ENCODE results near the gene PDCD10. TPM values are rescaled to one million over a fixed set of nuclear protein-coding genes. Genes with fewer than 3 reads are reported as not detected.

The PDCD10 gene
- total RNA-seq, 2 donors from 2014 or later, result 48.5 to 62.0 TPM

DNA sequence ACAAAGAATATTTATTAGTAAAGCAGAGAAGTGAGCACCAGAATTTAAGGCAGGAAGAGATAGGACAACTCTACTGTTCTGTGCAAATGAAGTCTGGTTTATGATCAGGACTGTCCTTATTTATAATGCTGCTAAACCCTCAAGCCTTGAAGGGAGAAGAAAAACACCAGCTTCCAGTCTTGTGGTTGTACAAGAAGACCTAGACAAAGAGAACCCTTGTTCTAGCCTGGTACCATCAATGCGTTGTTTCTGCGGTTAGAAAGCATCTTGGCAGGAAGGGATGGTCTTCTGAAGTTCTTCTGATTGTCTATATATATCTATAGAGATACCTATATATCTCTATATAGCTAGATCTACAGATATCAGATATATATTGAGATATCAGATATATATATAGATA is 33.8 kb downstream of the PDCD10 start:
- intact Hi-C loops (cut with DNase I), result no loop called here
- no peak for DNase-seq (ENCODE audit: low spot score)

DNA sequence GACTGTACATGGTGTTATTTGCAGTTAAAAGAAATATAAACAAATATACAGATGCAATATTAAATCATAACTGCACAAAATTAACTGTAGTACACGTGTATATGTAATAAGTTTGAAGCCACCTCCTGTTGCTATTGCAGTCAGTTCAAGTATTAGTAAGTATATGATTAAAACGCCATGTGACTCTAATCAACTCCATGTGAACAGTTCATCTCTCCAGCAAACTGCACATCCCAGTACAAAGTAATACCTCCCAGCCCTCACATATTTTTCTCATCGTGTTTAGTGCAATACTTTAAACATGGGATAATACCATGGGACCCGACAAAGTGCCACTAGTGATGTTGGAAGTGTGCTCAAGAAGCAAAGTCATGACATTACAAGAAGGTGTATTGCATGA is 34.6 kb downstream of the PDCD10 start:
- no peak for DNase-seq (ENCODE audit: low spot score)
- intact Hi-C loops (cut with DNase I), result no loop called here

DNA sequence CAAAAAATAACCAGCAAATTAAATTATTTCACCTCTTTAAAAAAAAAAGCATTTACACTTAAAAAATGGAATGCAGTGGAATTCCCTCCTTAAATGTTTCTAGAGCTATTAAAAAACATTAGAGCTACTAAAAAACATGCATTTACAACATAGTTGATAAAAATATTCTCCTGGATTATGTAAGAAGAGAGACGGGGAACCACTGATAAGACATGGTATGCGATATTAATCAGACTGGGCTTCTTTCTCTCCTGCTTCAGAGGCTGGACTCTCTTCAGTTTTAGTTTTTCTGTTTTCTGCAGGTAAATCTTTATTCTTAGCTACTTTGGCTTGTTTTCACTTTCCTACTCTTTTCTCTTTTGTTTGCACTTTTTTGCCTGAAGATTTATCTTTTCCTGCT is 40.6 kb downstream of the PDCD10 start:
- intact Hi-C loops (cut with DNase I), result no loop called here
- no peak for DNase-seq (ENCODE audit: low spot score)

DNA sequence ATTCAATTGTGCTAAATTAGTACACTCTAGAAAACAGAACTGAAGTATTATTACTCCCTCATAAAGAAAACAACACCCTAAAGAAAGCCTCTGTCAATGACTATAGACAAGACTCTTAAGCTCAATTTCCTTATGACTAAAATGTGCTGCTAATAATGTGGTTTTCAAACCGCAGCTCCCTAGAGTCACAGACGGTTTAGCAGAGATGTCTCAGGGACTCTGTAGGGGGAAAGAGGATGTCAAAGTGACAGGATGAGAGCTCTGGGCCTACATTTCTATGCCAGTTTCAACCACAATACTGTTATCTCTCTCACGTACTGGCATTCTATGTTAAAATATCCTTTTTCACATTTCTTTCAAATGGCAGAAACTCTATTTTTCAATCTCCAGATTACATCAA is 43.3 kb downstream of the PDCD10 start:
- intact Hi-C loops (cut with DNase I), result no loop called here

DNA sequence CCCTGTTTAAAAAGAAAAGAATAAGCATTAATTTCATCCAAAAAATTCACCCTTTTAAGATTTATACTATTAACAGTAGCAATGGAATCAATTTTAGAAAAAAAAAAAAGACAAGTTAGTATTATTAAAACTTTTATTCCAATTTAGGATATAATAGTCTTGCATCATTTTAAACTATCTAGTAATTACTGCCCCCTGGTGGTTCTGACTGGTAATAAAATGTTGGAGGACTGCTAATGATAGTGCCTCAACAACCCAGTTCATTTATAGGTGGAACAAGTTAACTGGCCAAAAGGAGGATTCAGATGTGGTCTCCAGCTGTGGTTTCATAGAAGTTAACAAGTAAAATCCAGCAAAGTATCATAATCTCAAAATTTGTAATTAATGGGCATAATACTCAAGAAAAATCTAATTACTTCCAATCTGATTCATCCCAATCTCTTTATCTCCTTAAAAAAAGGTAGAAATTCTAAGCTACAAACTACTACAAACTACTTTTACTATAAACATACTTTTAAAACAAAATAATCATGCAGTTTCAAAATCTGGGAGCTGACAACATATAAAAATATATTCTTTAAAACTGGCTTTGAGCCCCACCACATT is 50.2 kb downstream of the PDCD10 start:
- intact Hi-C loops (cut with DNase I), result loop anchor here in 1 of 2 donors (10.0 kb wide), 1 partner anchor 300 kb away; the partner anchor contains the start of gene ZBBX
- no peak for DNase-seq (ENCODE audit: low spot score)

More for the DNA sequence above, 43.3 kb downstream of the PDCD10 start:
- DNase-seq (ENCODE audit: low spot score), result no peak

DNA sequence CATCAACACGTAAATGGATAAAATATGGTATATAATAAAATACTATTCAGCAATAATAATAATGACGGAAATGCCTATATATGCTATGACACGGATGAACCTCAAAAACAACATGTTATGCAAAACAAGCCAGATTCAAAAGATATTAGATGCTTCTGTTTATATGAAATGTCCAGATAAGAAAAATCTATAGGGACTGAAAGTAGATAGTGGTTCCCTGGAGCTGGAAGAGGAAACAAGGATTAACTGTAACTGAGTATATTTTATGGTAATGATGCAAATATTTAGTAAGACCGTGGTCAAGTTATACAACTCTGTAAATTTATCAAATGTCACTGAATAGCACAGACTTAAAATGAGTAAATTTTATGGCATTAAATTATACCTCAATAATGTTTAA is 55.2 kb downstream of the PDCD10 start:
- intact Hi-C loops (cut with DNase I), result no loop called here
- DNase-seq (ENCODE audit: low spot score), result no peak

DNA sequence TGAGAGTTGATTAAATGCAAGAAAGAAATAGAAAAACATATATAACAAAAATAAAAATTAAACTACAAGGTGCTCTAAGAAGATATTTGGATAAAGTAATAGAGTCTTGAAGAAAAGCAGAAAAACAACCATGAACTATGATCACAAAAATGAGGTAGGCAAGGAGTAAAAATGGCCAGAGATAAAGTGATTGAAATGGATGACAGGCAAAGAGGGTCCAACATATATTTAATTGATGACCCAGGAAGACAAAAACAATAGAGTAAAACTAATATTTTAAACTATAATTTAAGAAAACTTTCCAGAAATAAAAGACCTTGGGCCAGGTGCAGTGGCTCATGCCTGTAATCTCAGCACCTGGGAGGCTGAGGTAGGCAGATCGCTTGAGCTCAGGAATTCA is 58.8 kb downstream of the PDCD10 start:
- DNase-seq (ENCODE audit: low spot score), result no peak
- intact Hi-C loops (cut with DNase I), result no loop called here

DNA sequence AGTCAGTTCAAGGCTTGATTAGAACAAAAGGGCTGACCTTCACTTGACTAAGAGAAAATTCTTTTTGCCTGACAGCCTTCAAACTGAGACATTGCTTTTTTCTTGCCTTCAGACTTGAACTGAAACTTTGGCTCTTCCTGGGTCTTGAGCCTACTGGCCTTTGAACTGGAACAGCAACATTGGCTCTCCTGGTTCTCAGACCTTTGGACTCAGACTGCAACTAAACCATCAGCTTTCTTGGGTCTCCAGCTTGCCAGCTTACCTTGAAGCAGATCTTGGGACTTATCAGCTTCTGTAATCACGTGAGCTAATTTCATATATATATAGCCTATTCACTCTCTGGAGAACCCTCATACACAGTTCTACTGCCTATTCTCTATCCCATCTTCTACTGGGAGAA is 61.5 kb downstream of the PDCD10 start:
- intact Hi-C loops (cut with DNase I), result no loop called here
- no peak for DNase-seq (ENCODE audit: low spot score)

DNA sequence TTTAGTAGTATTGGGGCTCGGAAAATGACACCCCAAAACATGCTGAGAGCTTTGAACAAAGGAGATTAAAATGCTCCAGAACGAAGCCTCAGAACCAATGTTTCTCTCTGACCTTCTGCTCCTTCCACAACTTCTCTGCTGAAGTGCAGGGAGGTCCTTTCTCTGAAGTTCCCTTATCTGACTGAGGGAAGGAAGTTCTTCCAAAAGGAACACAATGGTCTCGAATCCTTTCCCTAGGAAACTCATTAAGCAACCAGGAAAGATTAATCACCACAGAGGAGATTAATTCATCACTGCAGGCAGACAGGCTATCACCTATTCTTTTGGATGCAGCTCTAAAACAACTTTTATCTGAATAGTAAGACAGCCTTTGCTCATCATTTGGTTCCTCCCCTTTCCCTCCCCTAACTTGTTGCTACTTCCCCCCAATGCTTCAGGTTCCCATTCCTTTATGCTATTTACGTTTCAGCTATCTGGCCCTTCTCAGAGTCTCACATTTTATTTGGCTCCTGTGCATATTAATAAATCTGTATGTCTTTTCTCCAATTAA is 62.7 kb downstream of the PDCD10 start:
- no peak for DNase-seq (ENCODE audit: low spot score)
- intact Hi-C loops (cut with DNase I), result no loop called here

DNA sequence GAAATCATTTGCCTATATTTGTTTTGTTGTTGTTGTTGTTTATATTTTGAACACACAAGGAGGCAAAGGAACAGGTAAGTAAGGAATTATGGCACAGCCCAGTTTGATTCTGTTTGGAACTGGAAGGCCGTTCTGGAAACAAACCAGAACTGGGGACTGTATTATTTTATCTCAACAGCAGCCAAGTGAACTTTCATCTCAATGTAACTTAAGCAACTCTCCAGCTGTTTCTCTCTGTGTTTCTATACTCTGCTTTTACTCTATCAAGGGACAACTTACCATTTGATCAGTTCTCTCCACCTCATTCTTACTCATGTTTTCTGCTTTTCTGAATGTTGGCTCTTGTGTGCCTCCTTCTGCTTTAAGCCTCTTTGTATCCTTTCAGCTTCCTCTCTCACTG is 65.0 kb downstream of the PDCD10 start:
- intact Hi-C loops (cut with DNase I), result no loop called here
- DNase-seq (ENCODE audit: low spot score), result no peak

DNA sequence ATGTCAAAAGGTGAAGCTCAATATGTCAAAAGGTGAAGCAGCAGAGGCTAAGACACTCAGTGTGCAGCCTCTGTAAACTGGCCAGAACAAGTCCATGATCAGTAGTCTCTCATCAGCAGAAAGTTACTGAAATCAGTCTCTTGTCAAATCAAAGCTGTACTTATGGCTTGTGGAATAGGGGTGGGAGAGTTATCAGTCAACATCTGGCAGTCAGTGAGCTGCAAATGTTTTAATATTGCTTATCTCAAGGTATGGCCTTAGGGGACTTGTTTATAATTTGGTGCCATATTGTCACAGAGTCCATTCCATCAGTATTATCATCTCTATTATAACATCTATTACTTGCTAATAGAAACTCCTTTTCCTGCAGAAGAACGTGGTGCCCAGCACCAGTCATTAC is 66.0 kb downstream of the PDCD10 start:
- DNase-seq (ENCODE audit: low spot score), result no peak
- intact Hi-C loops (cut with DNase I), result no loop called here

DNA sequence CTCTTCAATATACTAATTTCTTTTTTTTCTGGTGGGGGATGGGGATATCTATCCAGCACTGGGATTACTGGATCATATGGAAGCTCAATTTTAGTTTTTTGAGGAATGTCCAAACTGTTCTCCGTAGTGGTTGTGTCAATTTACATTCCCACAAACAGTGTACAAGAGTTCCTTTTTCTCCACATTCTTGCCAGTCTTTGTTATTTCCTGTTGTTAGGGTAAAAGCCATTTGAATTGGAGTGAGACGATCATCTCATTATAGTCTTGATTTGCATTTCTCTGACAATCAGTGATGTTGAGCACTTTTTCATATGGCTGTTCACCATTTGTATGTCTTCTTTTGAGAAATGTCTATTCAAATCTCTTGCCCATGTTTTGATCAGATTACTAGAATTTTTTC is 68.1 kb downstream of the PDCD10 start:
- intact Hi-C loops (cut with DNase I), result no loop called here
- DNase-seq (ENCODE audit: low spot score), result no peak

DNA sequence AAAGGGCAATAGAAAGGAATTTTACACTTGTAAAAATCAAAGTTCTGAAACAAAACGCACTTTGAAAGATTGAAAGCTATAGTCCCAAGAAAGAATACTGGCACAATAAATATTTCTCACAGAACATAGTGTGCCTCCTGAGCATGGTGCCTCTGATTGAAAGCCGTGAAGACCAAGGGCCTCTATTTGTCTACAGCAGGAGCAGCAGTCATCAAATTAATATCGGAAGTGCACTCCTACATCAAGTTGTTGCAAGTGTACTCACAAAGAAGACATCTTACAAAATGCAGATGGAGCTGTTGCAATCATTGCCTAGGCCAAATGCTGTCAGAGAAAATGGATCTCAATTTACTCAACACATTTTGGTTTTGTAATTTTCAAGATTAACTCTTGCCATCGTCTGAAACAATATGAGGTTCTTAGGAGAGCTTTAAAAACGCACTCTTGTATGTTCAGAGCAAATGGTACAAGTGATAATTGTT is 71.7 kb downstream of the PDCD10 start:
- DNase-seq (ENCODE audit: low spot score), result no peak
- intact Hi-C loops (cut with DNase I), result no loop called here

DNA sequence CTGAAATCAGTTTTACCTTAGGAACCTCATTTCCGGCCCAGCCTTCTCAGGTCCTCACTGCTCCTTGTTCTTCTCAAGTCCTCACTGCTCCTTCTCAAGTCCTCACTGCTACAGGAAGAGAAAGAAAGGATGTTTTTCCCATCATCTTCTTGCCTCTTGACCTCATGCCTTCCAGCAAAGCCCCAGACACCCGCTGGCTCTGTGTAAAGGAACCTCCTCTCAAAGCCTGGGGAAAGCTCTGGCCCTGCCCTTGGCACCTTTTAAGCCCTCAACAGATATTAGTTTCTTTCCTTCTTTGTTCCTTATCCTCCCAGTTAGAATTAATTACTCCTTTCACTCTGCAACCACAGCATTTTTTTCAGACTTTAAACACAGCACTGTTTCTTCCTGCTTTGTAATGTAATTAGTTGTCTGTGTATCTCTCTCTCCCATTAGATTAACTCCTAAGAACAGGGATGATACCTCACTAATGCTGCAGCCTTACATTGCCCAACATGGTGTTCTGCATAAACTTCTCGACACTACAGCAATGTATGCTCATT is 76.9 kb downstream of the PDCD10 start:
- no peak for DNase-seq (ENCODE audit: low spot score)
- intact Hi-C loops (cut with DNase I), result no loop called here

DNA sequence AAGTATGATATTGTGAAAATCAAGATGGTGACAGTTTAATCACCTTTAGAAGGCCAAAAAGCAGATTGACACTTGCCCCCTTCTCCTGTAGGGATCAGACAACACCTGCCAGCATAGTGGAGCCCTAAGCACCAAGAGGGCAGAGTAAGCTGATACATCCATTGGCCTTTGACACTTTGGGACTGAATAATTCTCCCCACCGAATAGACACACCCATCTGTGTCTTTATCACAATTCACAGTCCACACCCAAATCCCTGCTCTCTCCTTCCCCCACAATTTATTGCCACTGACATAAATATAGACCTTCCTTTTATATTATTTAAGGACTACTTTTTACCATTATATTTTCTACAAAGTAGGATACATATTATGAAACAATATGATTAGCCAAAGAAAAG is 77.9 kb downstream of the PDCD10 start:
- intact Hi-C loops (cut with DNase I), result no loop called here

DNA sequence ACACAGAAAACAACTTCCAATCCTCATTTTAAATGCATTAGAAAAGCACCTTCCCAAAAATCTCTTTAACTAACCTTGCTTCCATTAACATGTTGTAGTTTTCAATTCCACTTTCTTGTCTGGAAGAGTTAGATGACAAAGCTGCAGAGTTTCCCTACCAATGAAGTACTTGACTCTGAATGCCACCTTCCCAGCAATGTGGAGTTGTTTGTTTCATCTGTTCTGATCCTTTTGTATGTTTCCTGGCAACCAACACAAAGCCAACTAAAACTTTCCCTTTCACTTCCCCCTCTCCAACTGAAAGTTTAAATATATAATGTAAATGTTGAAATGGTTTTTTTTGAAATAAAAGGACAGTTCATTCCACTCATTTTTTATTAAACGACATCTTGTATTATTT is 80.9 kb downstream of the PDCD10 start, which contains the start of gene WDR49:
Gene WDR49 (minus strand): TSS at position 183 of the 400 bp plus-strand sequence. CDS start 517 bp downstream, outside the sequence.
- intact Hi-C loops (cut with DNase I), result no loop called here
- DNase-seq (ENCODE audit: low spot score), result no peak

More for the DNA sequence above, 77.9 kb downstream of the PDCD10 start:
- no peak for DNase-seq (ENCODE audit: low spot score)

DNA sequence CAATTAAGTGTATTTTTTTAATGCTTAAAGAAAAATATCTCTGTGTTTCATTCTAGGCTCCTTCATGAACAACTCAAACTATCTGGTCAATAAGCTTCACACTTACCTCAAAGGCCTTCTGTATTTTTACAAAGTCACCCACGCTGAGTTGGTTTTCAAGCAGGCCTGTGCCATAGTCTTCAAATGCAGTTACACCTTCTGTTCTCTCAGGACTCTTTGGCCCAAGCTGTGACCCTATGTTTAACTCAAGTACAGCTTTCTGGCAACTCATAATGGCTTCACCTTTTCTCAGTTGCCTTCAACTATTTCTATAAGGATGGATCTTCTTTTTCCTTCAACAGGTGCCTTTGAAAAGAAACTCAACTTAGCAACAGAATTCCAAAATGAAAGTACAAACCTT is 81.5 kb downstream of the PDCD10 start:
- no peak for DNase-seq (ENCODE audit: low spot score)
- intact Hi-C loops (cut with DNase I), result no loop called here

DNA sequence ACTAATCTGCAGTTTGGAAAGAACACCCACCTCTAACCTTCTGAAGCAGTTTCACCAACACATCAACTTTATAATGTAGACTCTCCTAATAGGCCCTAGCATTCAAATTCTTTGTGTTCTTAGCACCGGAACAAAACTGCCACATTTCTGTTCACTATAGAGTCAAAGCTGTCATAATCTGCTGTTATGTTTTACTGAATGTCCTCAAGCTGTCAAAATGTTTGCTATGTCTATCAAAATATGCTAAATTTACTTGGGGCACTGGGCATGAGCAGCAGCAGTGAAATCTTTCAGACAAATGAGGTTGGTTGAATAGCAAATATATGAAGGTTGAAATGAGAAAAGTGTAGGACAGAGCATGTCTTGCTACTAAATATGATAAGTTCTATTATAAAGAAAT is 82.9 kb downstream of the PDCD10 start:
- no peak for DNase-seq (ENCODE audit: low spot score)
- intact Hi-C loops (cut with DNase I), result no loop called here

DNA sequence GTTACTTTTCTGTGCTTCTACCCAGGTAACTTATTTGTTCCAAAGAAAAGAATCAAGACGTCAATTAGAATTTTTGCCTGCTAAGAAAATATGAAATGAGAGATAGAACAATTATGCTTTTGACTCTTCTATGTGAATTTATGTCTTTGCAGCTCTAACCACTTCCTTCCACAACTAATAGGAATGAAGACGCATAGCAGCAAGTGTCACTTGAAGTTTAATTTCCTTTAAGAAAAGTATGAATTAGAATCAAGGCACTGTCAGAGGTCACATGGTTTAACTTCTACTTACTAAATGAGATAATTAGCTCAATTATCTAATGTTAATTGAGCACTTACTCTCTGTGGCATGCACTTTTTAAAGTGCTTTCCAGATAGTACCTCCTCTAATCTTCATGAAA is 84.2 kb downstream of the PDCD10 start:
- DNase-seq (ENCODE audit: low spot score), result no peak
- intact Hi-C loops (cut with DNase I), result no loop called here

DNA sequence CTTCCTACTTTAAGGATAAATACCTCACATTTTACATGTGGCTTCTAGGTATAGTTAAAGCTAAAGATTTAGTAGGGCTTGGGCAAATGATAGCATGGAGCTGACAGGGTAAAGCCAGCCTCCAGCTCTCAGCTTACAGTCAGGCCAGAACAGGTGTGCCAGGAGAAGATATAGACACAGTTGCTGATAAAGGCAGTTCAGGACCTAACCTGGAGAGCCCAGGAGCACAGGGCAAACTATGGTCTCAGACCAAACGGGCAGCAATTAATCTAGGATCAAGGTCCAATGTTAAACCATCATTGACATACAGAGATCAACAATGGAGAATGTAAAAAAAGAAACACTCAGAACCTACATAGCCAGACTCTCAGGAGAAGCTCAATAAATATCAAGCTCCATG is 84.9 kb downstream of the PDCD10 start:
- no peak for DNase-seq (ENCODE audit: low spot score)
- intact Hi-C loops (cut with DNase I), result no loop called here

DNA sequence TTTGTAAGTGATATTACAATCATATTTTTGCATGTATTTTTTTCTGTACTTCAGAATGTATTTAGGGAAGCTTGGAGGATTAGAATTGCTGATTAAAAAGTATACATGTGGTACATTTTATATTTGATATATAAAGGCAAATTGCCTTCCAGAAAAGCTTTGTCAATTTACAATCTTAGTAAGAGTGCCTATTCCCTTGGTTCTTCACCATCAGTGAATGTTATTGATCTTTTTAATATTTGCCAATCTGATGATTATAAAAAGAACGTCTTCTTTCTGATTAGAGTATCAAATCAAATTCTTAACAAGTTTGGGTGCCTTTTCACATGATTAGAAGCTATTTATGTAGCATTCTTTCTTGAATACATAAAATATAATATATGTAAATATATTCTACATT is 90.1 kb downstream of the PDCD10 start:
- DNase-seq (ENCODE audit: low spot score), result no peak
- intact Hi-C loops (cut with DNase I), result no loop called here
